ENCODE measurements around the gene SMC1B. TPM values are rescaled to one million over a fixed set of nuclear protein-coding genes. Genes with fewer than 3 reads are reported as not detected.

The SMC1B gene, protein sequence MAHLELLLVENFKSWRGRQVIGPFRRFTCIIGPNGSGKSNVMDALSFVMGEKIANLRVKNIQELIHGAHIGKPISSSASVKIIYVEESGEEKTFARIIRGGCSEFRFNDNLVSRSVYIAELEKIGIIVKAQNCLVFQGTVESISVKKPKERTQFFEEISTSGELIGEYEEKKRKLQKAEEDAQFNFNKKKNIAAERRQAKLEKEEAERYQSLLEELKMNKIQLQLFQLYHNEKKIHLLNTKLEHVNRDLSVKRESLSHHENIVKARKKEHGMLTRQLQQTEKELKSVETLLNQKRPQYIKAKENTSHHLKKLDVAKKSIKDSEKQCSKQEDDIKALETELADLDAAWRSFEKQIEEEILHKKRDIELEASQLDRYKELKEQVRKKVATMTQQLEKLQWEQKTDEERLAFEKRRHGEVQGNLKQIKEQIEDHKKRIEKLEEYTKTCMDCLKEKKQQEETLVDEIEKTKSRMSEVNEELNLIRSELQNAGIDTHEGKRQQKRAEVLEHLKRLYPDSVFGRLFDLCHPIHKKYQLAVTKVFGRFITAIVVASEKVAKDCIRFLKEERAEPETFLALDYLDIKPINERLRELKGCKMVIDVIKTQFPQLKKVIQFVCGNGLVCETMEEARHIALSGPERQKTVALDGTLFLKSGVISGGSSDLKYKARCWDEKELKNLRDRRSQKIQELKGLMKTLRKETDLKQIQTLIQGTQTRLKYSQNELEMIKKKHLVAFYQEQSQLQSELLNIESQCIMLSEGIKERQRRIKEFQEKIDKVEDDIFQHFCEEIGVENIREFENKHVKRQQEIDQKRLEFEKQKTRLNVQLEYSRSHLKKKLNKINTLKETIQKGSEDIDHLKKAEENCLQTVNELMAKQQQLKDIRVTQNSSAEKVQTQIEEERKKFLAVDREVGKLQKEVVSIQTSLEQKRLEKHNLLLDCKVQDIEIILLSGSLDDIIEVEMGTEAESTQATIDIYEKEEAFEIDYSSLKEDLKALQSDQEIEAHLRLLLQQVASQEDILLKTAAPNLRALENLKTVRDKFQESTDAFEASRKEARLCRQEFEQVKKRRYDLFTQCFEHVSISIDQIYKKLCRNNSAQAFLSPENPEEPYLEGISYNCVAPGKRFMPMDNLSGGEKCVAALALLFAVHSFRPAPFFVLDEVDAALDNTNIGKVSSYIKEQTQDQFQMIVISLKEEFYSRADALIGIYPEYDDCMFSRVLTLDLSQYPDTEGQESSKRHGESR
- 1 to 10 TPM; 1.1 to 1.3 TPM for total RNA-seq

GRCh38 chr22:45413368-45414211 is at the start of gene SMC1B, which contains the start of gene RIBC2:
Gene SMC1B (minus strand): TSS chr22:45413599. CDS start chr22:45413567, 32 bp downstream.
Gene RIBC2 (plus strand): TSS chr22:45413693. CDS start chr22:45413887, 194 bp downstream.
- CTCF ChIA-PET = interaction anchor here (0.7 kb wide), 2 partner anchors 119 to 1772 kb away, joined by 3 read pairs; no protein-coding TSS in a partner anchor

DNA sequence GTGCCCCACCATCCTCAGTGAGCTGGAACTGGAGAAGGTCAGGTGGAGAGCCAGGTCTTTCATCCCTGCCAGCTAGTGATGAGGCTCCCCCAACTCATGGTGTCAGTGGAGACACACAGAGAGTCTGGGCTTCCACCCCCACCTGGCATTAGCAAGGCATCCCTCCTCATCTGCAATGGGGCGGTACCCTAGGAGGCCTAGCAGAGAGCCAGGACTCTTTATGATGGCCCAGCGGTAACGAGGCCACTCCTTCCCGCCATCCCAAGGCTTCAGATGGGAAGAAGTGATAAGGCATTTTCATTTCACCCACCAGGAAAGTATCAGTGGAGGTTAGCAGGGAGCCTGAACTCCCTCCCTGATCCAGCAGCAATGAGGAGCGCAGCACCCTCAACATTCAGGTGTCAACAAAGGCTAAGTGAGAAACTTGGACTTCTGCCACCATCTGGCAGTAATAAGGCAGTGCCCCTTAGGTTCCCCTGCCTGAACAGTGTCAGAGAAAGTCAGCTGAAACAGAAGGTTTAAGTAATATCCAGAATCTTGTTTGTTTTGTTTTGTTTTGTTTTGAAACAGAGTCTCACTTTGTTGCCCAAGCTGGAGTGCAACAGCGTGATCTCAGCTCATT is 48.7 kb upstream of the SMC1B start:
- Mint-ChIP-seq H3K9me3 (peaks cover 4% of the 10 kb centered on the region), H3K36me3 (ENCODE audit: low read depth) (no peaks in the 10 kb centered on the region), H3K4me3 (no peak overlapping the region), H3K4me1 (ENCODE audit: low read depth) (no peaks in the 10 kb centered on the region), H3K27me3 (ENCODE audit: low read depth) (peaks cover 2% of the 10 kb centered on the region), H3K27ac (no peak overlapping the region)
- CTCF ChIA-PET = interaction anchor here (0.6 to 0.7 kb wide), 2 partner anchors 20 to 92 kb away, joined by 3 read pairs; no protein-coding TSS in a partner anchor
- no peak for DNase-seq
- intact Hi-C loops (cut with micrococcal nuclease) = no loop called here

More at GRCh38 chr22:45413368-45414211, at the start of gene SMC1B, which contains the start of gene RIBC2:
- Mint-ChIP-seq H3K4me1 (ENCODE audit: low read depth) (peaks cover 12% of the 10 kb centered on the region), H3K27ac (no peak within 1 kb of the TSS), H3K27me3 (ENCODE audit: low read depth) (no peaks in the 10 kb centered on the region), H3K9me3 (no peaks in the 10 kb centered on the region), H3K4me3 (peak within 1 kb of the TSS; percentile 86), H3K36me3 (ENCODE audit: low read depth) (peaks cover 13% of the 10 kb centered on the region)
- intact Hi-C loops (cut with micrococcal nuclease) = loop anchor here (1.0 to 2.0 kb wide), 2 partner anchors 95 to 104 kb away; partner anchors contain the start of gene FAM118A
- peak; percentile 95 for DNase-seq

DNA sequence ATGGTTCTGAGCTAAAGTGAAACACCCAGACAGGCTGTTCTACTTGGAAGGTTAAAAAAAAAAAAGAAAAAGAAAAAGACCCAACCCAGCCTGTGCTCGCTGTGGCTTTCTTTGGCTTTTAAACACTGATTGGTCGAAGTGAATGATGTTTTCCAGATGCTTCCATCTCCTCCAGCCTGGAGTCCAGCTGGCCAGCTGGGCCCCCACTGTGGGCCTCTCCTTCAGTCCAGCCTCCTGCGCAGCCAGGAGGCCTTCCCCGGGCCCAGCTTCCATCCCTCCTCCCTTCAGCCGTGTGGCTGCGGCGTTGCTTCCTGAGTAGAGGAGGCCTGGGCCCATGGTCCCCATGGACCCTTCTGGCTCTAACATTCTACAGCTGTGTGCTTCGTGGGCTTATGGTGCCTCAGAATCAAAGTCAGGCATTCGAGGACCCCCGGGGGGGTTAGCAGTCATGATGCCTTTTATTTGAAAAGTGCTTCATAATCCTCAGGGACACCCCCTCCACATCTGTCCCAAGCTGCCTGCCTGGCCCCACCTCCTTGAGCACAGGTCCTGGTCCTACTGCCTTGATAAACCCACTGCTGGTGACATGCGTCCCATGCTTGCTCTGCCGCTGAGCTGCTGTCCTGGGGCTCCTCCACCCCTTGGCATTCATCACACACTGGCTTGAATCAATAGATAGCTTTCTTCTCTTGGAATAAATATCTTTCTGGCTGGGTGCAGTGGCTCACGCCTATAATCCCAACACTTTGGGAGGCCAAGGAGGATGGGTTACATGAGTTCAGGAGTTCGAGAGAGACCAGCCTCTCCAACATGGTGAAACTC is 47.1 kb upstream of the SMC1B start:
- no peaks in the 10 kb centered on the region for H3K27me3 Mint-ChIP-seq (ENCODE audit: low read depth)

GRCh38 chr22:45459235-45459634 is 45.8 kb upstream of the SMC1B start:
- Mint-ChIP-seq H3K36me3 (ENCODE audit: low read depth) (no peaks in the 10 kb centered on the region), H3K9me3 (no peaks in the 10 kb centered on the region), H3K27me3 (ENCODE audit: low read depth) (no peaks in the 10 kb centered on the region), H3K27ac (no peak overlapping the region), H3K4me1 (ENCODE audit: low read depth) (no peaks in the 10 kb centered on the region), H3K4me3 (no peak overlapping the region)
- CTCF ChIA-PET = no interaction called here
- intact Hi-C loops (cut with micrococcal nuclease) = no loop called here
- no peak for DNase-seq

More for the DNA sequence above, 47.1 kb upstream of the SMC1B start:
- CTCF ChIA-PET = no interaction called here
- Mint-ChIP-seq H3K4me1 (ENCODE audit: low read depth) (no peaks in the 10 kb centered on the region), H3K27ac (no peak overlapping the region), H3K9me3 (no peaks in the 10 kb centered on the region), H3K4me3 (no peak overlapping the region), H3K36me3 (ENCODE audit: low read depth) (no peaks in the 10 kb centered on the region)
- intact Hi-C loops (cut with micrococcal nuclease) = no loop called here
- DNase-seq = no peak

GRCh38 chr22:45458532-45458931 is 45.1 kb upstream of the SMC1B start:
- intact Hi-C loops (cut with micrococcal nuclease) = no loop called here

DNA sequence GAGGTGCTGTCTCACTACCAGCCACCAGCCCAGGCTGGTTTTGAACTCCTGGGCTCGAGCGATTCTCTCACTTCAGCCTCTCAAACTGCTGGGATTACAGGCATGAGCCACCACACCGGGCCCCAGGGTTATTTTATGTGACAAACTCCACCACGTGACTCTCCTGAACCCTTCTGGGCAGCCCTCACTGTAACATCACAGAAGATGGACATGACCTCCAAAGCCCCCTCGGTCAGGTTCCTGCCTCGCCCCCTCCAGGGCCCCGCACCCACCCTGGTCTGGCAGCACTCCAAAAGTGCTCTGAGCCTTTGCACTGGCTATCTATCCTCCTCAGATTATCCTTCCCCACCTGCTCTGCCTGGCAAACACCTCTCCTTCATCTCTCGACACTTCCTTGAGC is 43.4 kb upstream of the SMC1B start:
- H3K9me3 Mint-ChIP-seq = no peaks in the 10 kb centered on the region
- H3K27me3 Mint-ChIP-seq (ENCODE audit: low read depth) = no peaks in the 10 kb centered on the region
- CTCF ChIA-PET = interaction anchor here (1.9 kb wide), 1 partner anchor 97 kb away, joined by 5 read pairs; no protein-coding TSS in a partner anchor
- H3K36me3 Mint-ChIP-seq (ENCODE audit: low read depth) = no peaks in the 10 kb centered on the region
- DNase-seq = no peak
- no peaks in the 10 kb centered on the region for H3K4me1 Mint-ChIP-seq (ENCODE audit: low read depth)
- intact Hi-C loops (cut with micrococcal nuclease) = no loop called here
- no peak overlapping the region for H3K27ac Mint-ChIP-seq
- no peak overlapping the region for H3K4me3 Mint-ChIP-seq

More at GRCh38 chr22:45458532-45458931, 45.1 kb upstream of the SMC1B start:
- Mint-ChIP-seq H3K4me3 (no peak overlapping the region), H3K9me3 (no peaks in the 10 kb centered on the region), H3K27ac (no peak overlapping the region), H3K27me3 (ENCODE audit: low read depth) (no peaks in the 10 kb centered on the region), H3K36me3 (ENCODE audit: low read depth) (no peaks in the 10 kb centered on the region), H3K4me1 (ENCODE audit: low read depth) (no peaks in the 10 kb centered on the region)
- CTCF ChIA-PET = no interaction called here
- no peak for DNase-seq

DNA sequence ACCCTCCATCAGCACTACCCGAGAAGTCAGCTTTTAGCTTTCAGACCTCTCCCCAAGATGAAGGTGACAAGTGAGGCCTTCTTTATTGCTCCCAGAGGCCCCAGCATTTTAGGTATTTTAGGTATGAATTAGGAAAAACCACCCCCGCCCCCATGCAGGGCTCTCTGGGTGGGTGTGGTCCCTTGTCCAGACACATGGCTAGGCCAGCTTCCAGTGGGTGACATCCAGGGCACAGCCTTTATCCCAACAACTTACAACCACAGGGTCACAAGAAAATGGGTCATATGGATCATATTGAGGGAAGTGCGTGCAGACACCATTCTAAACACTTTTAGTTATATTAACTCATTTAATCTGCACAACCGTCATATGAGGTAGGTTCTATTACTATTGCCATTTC is 42.2 kb upstream of the SMC1B start:
- Mint-ChIP-seq H3K36me3 (ENCODE audit: low read depth) (no peaks in the 10 kb centered on the region), H3K4me3 (no peak overlapping the region), H3K4me1 (ENCODE audit: low read depth) (no peaks in the 10 kb centered on the region), H3K27ac (no peak overlapping the region), H3K9me3 (no peaks in the 10 kb centered on the region), H3K27me3 (ENCODE audit: low read depth) (no peaks in the 10 kb centered on the region)
- CTCF ChIA-PET = interaction anchor here (1.9 kb wide), 1 partner anchor 99 kb away, joined by 5 read pairs; no protein-coding TSS in a partner anchor
- intact Hi-C loops (cut with micrococcal nuclease) = no loop called here
- no peak for DNase-seq

DNA sequence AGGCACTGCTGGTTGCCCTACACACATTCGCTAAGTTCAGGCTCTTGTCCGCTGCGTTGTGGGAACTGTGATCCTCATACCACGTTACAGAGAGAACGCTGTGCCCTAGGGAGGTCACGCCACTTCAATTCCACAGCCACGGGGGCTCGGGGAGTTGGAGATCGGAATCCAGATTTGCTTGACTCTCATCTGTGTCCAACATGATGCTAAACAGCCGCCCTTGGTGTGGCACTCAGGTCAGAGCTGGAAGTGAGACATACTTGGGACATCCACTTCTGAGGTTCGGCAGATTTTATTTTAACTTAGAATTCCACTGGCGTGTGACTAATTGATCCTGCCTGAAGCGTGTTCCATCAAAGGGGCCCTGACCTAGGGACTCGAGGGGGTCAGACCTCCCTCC is 41.8 kb upstream of the SMC1B start:
- intact Hi-C loops (cut with micrococcal nuclease) = no loop called here
- no peaks in the 10 kb centered on the region for H3K36me3 Mint-ChIP-seq (ENCODE audit: low read depth)
- no peaks in the 10 kb centered on the region for H3K4me1 Mint-ChIP-seq (ENCODE audit: low read depth)
- no peak overlapping the region for H3K4me3 Mint-ChIP-seq
- no peak for DNase-seq
- H3K27me3 Mint-ChIP-seq (ENCODE audit: low read depth) = no peaks in the 10 kb centered on the region
- no peaks in the 10 kb centered on the region for H3K9me3 Mint-ChIP-seq
- CTCF ChIA-PET = no interaction called here
- H3K27ac Mint-ChIP-seq = no peak overlapping the region

GRCh38 chr22:45454275-45454674 is 40.9 kb upstream of the SMC1B start:
- Mint-ChIP-seq H3K36me3 (ENCODE audit: low read depth) (no peaks in the 10 kb centered on the region), H3K4me1 (ENCODE audit: low read depth) (no peaks in the 10 kb centered on the region)
- CTCF ChIA-PET = no interaction called here

GRCh38 chr22:45453764-45454163 is 40.4 kb upstream of the SMC1B start:
- no peaks in the 10 kb centered on the region for H3K9me3 Mint-ChIP-seq
- H3K4me3 Mint-ChIP-seq = no peak overlapping the region
- no peaks in the 10 kb centered on the region for H3K27me3 Mint-ChIP-seq (ENCODE audit: low read depth)
- H3K36me3 Mint-ChIP-seq (ENCODE audit: low read depth) = no peaks in the 10 kb centered on the region
- intact Hi-C loops (cut with micrococcal nuclease) = no loop called here
- CTCF ChIA-PET = no interaction called here
- DNase-seq = no peak
- H3K4me1 Mint-ChIP-seq (ENCODE audit: low read depth) = no peaks in the 10 kb centered on the region
- H3K27ac Mint-ChIP-seq = no peak overlapping the region

More at GRCh38 chr22:45454275-45454674, 40.9 kb upstream of the SMC1B start:
- intact Hi-C loops (cut with micrococcal nuclease) = no loop called here
- no peaks in the 10 kb centered on the region for H3K9me3 Mint-ChIP-seq
- no peak overlapping the region for H3K4me3 Mint-ChIP-seq
- no peak for DNase-seq
- H3K27me3 Mint-ChIP-seq (ENCODE audit: low read depth) = no peaks in the 10 kb centered on the region
- H3K27ac Mint-ChIP-seq = no peak overlapping the region

All from activated naive CD4-positive, alpha-beta T cell treated with anti-CD3 and anti-CD28 coated beads for 36 hours (primary cell).